ACHN (cell line): ENCODE measurements around the gene ABHD5.
"Not testable (repeated sequence)": the region's sequence is repeated elsewhere in the genome, so short reads cannot be mapped to it uniquely, and the experiment has no call there.

Experiments
- DNase-seq: peaks from one replicate; pipeline ENCODE4 v3.0.0-alpha.2; 2015
- in situ Hi-C: cut with HindIII; loops from 2 replicates; pipeline ENCODE4 v1.10.0; 2017; ENCODE audit warnings: low sequenced_read_pairs, low pct_ligation_motif_present, low pct_unique_long_range_greater_than_20kb

The ABHD5 gene

DNA sequence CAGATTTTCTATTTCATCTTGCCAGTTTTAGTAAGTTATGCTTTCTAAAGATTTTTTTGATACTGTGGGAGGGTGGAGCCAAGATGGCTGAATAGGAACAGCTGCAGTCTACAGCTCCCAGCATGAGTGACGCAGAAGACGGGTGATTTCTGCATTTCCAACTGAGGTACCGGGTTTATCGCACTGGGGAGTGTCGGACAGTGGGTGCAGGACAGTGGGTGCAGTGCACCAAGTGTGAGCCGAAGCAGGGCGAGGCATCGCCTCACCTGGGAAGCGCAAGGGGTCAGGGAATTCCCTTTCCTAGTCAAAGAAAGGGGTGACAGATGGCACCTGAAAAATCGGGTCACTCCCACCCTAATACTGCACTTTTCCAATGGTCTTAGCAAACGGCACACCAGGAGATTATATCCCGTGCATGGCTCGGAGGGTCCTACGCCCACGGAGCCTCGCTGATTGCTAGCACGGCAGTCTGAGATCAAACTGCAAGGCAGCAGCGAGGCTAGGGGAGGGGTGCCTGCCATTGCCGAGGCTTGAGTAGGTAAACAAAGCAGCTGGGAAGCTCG lies 11.8 kb upstream of the ABHD5 start:
- in situ Hi-C loops, result not testable (repeated sequence)

DNA sequence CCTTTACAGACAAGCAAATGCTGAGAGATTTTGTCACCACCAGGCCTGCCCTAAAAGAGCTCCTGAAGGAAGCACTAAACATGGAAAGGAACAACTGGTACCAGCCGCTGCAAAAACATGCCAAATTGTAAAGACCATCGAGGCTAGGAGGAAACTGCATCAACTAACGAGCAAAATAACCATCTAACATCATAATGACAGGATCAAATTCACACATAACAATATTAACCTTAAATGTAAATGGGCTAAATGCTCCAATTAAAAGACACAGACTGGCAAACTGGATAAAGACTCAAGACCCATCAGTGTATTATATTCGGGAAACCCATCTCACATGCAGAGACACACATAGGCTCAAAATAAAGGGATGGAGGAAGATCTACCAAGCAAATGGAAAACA lies 9.9 kb upstream of the ABHD5 start:
- in situ Hi-C loops, DNase-seq: not testable (repeated sequence)

More for the DNA sequence above, 11.8 kb upstream of the ABHD5 start:
- not testable (repeated sequence) for DNase-seq

DNA sequence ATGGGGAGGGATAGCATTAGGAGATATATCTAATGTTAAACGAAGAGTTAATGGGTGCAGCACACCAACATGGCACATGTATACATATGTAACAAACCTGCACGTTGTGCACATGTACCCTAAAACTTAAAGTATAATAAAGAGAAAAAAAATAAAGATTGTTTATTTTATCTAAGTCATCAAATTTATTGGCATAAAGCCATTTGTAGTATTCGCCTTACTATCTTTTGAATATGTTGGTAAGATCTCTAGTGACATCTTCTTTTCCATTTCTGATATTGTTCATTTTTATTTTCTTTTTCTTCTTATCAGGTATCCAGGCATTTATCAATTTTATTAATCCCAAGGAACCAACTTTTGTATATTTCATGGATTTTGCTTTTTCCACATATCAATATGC lies 5.8 kb upstream of the ABHD5 start:
- no peak for DNase-seq

DNA sequence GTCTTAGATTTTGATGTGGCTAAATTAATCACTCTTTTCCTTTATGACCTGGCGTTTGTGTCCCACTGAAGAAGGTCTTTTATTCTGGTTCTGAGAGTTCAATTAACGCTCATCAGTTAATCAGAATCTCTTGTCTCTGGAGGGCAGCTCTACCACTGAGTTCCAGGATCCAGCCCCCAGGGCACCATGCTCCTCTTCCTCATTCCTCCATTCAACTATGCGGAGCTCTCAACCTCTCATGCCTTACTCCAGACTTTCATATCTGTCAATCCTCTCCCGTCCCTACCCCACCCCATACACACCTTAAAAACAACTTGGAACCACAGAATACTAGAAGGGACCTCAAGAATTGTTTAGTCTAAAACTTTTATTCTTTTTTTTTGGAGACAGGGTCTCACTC lies 4.8 kb upstream of the ABHD5 start:
- in situ Hi-C loops, result no loop called here
- no peak for DNase-seq

More for the DNA sequence above, 5.8 kb upstream of the ABHD5 start:
- in situ Hi-C loops, result no loop called here

DNA sequence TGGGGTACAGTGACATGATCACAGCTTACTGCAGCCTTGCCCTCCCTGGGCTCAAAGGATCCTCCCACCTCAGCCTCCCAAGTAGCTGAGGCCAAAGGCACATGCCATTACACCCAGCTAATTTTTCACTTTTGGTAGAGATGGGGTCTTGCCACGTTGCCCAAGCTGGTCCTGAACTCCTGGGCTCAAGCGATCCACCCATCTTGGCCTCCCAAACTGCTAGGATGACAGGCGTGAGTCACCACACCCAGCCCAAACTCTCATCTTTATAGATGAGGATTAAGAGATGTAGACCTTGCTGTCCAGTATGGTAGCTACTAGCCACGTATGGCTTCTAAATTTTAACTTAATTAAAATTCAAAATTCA lies 4.4 kb upstream of the ABHD5 start:
- no peak for DNase-seq
- in situ Hi-C loops, result no loop called here

DNA sequence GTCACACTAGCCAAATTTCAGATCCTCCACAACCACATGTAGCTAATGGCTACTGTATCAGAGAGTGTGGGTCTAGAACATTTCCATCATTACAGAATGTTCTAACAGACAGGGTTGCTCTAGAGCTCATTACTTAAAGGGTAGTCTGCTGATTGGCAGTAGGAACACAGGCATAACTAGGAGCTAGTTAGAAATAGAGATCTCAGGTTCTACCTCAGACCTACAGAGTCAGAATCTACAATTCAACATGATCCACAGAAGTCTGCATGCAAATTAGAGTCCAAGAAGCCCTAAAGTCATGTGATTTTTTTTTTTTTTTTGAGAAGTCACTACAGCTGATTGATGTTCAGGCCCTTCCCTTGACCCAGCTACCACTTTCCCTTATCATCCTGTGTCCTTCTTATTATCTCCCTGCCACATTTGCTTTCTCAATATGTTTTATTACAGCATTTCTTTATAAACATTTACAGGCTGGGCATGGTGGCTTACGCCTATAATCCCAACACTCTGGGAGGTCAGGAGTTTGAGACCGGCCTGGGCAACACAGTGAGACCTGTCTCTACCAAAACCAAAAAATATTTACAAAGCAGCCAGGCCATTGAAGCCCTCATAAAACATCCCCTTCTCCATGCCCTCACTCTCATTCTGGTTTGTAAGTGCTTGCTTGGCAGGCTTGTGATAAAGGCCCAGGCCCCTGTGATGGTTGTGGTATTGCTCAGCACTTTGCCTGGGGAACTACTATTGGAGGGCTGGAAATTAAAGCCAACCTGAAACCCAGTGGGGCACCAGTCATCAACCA lies 3.8 kb upstream of the ABHD5 start:
- no peak for DNase-seq
- in situ Hi-C loops, result no loop called here

DNA sequence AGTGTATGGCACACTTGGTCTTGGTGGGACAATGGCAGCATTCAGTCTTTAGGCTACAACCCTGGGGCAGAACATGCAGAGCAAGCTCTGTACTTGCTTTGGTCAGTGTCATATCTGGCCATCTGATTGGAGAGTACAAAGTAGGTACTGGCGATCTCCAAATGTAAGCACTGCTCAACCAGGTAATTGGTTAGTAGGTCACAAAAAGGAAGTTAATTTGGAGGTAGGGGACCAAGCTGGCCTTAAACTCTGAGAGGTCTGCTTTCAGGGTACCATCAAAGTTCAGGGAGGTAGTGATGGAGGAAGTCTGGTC lies 3.3 kb upstream of the ABHD5 start:
- in situ Hi-C loops, result no loop called here

DNA sequence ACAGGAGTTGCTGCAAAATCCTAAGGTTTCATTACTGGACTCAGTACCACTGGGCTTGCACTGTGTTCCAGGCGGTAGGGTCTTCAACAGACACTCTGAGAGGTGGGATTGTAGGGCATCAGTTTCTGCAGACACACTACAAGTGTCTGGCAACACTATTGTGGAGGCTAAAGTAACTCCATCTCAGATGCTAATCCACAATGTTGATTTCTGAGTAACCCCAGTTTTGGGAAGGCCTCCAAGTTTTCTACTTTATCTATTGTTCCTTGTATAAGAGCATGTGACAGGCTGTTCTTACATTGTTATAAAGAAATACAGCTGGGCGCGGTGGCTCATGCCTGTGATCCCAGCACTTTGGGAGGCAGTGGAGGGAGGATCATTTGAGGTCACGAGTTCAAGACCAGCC lies 2.5 kb upstream of the ABHD5 start:
- in situ Hi-C loops, result no loop called here
- no peak for DNase-seq

More for the DNA sequence above, 3.3 kb upstream of the ABHD5 start:
- no peak for DNase-seq

DNA sequence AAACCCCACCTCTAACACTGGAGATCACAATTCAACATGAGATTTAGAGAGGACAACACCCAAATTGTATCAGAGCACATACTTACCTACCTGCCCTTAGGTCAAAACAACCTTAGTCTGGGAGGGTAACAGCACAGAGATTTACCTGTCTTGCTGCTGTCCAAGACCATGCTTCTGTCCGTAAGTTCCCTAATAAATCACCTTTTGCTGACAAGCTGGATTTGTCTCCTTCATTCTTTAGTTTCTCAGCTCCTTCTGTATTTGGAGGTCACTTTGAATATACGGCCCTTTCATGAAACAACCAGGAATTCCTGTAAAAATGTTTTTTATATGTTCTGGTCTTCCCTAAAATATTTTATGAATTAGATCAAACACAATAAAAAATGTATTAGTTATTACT lies 1.6 kb upstream of the ABHD5 start:
- in situ Hi-C loops, result no loop called here
- DNase-seq, result no peak

DNA sequence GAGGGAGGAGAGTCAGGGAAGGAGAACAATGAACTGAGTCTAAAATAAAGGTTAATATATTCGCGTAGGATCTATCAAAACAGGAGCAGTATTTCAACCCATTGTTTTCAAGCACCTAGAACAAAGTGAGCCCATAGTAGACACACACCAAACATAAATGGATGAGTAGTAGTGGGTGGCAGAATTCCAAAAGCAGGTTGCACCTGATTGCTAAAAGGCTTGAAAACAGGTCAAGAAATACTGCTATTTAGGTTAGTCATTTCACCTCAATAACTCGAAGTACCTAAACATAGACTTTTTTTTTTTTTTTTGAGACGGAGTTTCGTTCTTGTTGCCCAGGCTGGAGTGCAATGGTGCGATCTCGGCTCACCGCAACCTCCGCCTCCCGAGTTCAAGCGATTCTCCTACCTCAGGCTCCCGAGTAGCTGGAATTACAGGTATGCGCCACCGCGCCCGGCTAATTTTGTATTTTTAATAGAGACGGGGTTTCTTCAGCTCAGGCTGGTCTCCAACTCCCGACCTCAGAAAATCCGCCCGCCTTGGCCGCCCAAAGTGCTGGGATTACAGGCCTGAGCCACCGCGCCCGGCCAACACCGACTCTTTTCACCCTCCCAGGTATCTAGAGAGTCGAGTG lies 855 bp upstream of the ABHD5 start:
- no peak for DNase-seq
- in situ Hi-C loops, result no loop called here

DNA sequence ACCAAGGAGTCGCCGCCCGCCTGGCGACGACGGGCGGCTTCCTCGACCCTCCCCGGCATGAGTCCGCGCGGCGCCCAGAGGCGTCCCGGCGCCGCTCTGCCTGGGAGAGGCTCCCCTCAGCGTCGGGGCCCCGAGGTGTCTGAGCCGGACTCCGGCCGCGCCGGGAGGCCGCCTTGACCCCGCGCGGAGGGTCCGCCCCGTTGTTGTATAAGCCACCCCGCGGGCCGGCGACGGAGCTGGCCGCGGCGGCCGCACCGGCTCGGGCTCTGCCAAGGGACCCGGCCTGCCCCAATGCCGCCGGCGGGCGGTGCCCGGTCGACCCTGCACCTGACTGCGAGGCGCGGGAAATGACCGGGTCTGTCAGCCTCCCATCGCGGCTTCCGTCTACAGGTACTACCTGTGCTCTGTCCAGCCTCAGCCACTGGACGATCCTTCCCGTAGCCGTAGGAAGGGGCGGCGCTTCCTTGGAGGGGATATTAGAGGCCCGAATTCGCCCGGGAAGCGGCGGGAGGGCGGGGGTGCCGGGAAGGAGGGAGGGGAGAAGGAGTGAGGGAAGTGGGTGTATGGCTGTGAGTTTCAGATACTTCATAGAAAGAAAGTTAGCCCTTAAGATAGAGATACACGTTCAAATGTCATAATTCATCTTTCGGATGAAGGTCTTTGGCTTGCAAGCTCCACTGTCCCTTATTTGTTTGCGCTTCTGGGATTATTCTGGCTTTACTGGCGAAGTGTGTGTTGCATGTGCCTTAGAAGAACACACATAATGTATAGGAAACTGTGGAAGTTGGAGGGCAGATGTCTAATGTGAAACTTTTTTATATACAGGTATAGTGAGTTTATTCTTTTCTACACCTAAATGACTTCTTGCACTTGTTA lies 620 bp downstream of the ABHD5 start:
- in situ Hi-C loops, result no loop called here
- peak; percentile 63 for DNase-seq

DNA sequence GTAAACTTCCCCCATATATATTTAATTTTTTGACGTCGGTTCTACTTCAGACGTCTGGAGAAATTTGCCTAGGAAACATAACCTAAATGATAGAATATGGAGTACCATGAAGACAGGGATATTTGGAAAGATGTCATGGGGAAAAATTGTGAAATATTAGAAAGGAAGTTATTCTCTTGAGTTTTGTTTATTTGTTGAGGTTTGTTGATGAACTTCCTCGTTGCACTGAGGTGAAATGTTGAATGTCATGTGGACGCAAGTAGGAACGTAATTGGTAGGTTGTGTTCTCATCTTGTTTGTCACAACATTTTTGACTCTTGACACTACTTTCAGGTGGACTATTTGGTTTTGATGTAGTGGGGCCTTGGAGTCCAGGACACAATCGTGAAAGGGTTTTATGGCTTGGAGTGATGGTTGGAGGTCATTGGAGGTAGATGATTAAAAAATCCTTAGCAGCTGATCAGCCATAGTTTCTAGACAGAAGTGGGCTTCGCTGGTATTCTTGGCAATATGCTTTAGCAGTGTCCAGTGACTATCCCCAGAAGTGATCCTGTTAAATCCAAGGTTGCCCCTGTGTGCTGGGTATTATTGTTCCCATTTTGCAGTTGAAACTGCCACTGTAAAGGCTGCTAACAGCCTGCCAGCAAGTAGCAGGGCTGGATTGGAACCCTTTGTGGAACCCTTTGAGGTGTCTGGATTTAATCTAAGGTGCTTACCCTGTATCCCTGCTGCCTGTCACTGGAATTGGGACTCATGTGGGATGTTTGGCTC lies 1.5 kb downstream of the ABHD5 start:
- in situ Hi-C loops, result no loop called here
- no peak for DNase-seq

DNA sequence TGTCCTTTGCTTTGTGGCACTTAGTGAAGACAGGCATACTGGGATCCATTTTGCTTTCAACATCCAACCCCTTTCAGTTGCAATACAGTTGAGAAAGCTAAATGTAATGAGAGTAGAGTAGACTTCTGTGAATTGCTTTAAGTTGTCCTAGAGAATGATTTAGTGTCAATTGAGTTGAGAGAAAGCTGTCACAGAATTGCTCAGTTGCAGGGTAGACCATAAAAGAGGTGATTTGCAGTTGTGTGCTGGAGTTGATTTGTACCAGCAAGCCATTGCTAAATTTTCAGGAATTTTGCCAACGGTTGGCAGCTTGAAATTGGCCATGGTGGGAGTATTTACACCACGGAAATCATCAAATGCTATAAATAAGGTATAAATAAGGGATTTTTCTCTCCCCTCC lies 2.2 kb downstream of the ABHD5 start:
- in situ Hi-C loops, result no loop called here
- no peak for DNase-seq

DNA sequence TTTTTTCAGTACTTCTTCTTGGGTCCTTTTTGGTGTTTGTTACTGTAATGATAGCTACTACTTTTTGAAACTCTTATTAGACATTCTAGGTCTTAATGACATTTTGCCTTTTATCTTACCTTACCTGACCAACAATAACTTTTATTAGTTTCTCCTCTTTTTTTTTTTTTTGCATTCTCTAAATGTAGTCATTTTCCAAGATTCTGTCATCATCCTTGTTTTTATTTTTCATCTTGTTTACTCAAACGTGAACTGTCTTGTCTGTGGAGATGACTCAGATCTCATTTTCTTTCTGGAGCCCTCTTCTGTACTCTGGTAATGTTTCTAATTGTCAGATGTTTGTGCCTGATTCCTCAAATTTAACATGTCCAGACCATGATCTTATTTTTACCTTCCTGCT lies 2.9 kb downstream of the ABHD5 start:
- no peak for DNase-seq

DNA sequence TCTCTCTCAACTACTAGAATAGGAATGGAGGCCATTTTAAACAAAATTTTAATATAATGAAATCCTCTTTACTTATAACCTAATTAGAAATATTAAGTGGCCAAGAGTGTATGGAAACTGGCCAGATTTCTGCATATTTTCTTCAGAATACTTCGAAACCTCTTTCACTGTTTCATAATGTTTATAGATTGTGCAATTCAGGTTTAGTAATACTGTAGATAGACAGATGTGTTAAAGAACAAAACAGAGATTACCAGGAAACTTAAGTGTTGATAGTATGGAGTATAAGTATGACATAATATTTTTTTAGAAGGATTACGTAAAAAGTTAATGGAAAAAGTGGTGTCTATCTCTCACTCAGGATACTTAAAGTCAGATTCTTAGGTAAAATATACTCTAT lies 4.7 kb downstream of the ABHD5 start:
- DNase-seq, result no peak
- in situ Hi-C loops, result no loop called here

More for the DNA sequence above, 2.9 kb downstream of the ABHD5 start:
- in situ Hi-C loops, result no loop called here

DNA sequence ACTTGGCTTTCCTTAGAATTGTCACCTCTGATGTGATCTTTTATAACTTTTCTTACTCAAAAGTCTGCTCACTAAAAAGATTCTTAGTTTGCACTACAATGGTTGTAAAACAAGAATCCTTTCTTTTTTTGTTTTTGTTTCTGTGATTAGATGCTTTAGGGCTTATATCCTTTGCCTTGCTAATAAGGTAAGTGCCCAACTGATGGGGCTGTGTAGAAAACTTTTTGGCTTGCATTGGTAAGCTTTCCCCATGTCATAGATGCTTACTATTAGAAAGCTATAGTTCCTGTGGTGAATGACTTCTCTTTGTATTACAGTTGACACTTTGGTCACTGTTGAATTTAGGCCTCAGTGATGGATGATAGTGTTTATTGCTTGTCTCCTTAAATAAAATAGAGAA lies 5.1 kb downstream of the ABHD5 start:
- no peak for DNase-seq
- in situ Hi-C loops, result no loop called here

DNA sequence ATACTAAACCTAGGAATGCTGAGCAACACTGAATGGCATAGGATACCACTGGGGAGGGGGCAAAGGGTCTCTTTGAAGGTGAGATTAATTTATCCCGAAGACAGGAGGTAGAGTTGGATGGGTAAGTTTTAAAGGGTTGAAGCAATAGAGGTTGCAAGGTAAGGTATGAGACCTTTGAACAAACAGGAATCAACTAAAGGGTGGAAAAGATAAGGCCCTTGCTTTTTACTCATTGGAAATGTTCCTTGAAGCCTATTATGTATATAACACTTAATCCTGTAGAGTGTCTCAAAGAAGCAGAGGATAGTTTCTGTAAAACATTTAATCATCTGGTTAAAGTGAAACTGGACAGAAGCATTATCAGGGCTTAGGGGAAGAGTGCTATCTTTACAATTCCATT lies 5.7 kb downstream of the ABHD5 start:
- in situ Hi-C loops, result no loop called here
- no peak for DNase-seq

DNA sequence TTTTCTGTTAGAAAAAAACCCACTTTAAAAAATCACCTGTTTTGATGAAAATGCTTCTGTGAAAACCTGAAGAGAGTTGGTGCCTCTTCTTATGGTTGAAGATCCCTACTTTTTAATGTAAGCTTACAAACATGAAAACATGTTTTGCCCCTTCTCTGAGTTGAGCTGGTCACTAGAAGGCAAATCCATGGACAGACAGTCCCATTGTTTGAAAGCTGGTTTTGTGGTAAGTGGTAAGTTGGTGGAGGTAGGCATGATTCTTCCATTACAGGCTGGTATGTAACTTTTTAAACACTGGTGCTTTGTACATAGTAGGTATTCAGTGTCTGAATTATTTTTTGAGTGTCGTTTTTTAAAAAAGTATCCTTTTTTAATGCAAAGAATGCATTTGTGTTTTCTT lies 6.1 kb downstream of the ABHD5 start:
- in situ Hi-C loops, result no loop called here

DNA sequence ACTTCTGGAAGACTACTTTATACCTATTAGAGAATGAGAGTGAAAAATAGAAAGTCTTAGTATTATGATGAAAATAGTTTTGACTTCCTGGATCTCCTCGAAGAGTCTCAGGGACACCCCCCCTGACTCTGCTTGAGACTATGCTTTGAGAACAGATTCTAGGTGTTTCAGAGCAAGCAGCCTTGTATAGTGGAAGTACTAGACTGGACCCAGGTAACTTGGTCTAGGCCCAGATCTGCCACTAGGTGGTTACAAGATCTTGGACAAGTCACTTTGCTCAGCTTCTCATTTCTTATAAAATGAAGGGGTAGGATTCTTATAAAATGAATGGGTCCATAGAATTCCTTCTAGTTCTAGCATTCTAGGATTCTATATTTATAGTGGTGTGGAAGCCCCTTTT lies 9.1 kb downstream of the ABHD5 start:
- DNase-seq, result peak; percentile 39

More for the DNA sequence above, 6.1 kb downstream of the ABHD5 start:
- no peak for DNase-seq

More for the DNA sequence above, 9.1 kb downstream of the ABHD5 start:
- in situ Hi-C loops, result no loop called here
